Measurements from ENCODE around the gene DISP1.

DISP1 gene

DNA sequence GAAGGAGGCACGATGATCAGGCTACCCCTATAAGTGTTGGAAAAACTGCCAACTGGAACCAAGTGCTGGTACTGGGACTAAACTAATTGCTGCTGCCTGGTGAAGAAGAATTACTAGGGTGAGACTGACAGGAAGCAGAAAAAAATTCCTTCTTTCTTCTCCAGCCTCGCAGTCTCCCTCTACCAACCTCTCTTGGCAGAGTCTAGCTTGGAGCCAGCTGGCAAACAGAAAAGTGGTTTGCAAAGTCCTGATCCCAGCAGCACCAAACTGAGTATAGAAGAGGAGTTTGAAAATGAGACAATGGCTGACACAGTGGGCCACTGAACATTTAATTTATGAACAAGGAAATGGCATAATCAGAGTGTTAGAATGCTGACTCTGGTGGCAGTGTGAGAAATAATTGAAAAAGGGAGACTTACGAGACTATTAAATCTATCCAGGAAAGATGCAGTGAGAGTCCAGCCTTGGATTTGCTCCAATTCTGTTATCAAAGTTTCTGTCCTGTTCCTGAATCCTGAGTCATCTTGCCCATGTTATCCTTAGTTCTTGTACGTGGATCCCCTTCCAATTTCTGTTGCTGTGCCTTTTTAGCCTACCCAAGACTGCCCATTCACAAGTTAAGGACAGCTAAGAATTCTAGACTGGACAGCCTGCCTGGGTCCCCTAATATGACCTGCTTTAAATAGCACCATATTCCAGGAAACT, 23.7 kb upstream of the DISP1 start:
- no peak for DNase-seq (ENCODE audit: low read depth)
- TF ChIP-seq, protein P1, sequence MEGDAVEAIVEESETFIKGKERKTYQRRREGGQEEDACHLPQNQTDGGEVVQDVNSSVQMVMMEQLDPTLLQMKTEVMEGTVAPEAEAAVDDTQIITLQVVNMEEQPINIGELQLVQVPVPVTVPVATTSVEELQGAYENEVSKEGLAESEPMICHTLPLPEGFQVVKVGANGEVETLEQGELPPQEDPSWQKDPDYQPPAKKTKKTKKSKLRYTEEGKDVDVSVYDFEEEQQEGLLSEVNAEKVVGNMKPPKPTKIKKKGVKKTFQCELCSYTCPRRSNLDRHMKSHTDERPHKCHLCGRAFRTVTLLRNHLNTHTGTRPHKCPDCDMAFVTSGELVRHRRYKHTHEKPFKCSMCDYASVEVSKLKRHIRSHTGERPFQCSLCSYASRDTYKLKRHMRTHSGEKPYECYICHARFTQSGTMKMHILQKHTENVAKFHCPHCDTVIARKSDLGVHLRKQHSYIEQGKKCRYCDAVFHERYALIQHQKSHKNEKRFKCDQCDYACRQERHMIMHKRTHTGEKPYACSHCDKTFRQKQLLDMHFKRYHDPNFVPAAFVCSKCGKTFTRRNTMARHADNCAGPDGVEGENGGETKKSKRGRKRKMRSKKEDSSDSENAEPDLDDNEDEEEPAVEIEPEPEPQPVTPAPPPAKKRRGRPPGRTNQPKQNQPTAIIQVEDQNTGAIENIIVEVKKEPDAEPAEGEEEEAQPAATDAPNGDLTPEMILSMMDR (IDR thresholded peaks at IDR 0.05; ENCODE audit: control insufficient read depth, insufficient read depth, low read depth, low read length, missing control alignments), result no peak
- no peak overlapping the region for H3K4me3 ChIP-seq (ENCODE audit: control insufficient read depth, low read depth, low read length)

DNA sequence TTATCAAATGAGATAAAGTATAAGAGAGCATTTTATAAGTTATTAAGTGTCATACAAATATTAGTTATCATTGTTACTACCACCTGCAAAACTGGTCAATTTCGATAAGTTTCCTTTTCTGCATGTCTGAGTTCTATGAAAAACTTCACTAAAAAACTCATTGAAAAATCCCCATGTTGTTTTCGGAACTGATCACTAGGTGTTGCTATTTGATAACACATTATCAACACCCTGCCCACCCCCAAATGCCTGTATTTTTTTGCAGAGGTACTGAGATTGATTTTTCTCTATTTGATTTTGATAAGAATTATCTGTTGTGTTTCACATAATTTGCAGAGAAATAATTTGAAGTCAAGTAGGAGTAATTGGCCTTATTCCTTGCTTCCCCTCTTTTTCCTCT, 22.1 kb upstream of the DISP1 start:
- no peak overlapping the region for H3K4me3 ChIP-seq (ENCODE audit: control insufficient read depth, low read depth, low read length)
- TF ChIP-seq, protein P1 (IDR thresholded peaks at IDR 0.05; ENCODE audit: control insufficient read depth, insufficient read depth, low read depth, low read length, missing control alignments), result peak; percentile 51
- no peak for DNase-seq (ENCODE audit: low read depth)

DNA sequence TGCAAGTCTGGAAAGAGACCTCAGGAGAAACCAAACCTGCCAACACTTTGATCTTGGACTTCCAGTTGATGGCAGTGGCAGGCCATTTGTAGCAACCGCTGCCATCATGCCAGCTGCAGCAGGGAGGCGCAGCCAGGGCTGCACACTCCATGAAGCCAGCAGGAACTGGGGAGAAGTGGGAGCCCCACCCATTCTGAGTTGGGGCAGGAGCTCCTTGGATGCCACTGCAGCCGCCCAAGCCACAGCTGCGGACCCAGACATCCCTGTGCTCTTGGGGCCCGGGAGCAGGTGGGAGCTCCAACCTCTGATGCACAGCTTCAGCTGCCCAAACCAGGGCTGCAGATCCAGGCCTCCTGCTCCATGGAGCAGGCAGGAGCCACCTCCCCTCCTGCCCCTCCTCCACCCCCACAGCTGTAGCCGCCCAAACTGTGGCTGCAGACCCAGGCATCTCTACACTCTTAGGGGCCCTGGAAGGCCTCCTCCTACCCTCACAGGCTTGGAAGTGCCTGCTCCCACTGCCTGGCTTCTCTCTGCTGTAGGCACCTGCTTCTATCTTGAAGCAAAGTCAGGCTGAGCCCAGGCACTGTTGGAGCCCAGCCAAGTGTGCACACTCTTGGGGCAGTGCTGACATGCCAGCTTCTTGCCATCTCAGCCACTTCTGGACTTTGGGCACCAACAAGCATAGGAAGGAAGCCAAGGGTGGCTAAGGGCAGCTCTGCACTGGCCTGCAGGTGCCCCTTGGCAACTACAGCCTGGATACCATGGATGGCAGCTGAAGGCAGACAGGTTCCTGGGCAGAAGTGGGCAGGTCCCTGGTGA, 20.0 kb upstream of the DISP1 start:
- DNase-seq (ENCODE audit: low read depth), result no peak
- TF ChIP-seq, protein P1 (IDR thresholded peaks at IDR 0.05; ENCODE audit: control insufficient read depth, insufficient read depth, low read depth, low read length, missing control alignments), result peak; percentile 48

DNA sequence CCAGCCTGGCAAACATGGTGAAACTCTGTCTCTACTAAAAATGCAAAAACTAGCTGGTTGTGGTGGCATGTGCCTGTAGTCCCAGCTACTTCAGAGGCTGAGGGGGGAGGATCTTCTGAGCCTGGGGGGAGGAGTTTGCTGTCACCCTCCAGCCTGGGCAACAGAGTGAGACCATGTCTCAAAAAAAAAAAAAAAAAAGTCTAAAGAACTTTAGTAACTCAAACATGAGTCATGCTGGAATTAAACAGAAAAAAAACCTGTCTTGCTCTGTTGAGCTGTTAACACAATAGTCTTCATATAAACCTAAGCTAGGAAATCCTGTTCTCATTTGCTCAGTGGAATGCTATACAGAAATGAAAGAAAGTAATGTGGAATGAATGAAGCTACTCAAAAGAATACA, 16.7 kb upstream of the DISP1 start:
- TF ChIP-seq, protein P1 (IDR thresholded peaks at IDR 0.05; ENCODE audit: control insufficient read depth, insufficient read depth, low read depth, low read length, missing control alignments), result no peak
- DNase-seq (ENCODE audit: low read depth), result no peak
- H3K4me3 ChIP-seq (ENCODE audit: control insufficient read depth, low read depth, low read length), result no peak overlapping the region

More for the DNA sequence above, 20.0 kb upstream of the DISP1 start:
- no peak overlapping the region for H3K4me3 ChIP-seq (ENCODE audit: control insufficient read depth, low read depth, low read length)

DNA sequence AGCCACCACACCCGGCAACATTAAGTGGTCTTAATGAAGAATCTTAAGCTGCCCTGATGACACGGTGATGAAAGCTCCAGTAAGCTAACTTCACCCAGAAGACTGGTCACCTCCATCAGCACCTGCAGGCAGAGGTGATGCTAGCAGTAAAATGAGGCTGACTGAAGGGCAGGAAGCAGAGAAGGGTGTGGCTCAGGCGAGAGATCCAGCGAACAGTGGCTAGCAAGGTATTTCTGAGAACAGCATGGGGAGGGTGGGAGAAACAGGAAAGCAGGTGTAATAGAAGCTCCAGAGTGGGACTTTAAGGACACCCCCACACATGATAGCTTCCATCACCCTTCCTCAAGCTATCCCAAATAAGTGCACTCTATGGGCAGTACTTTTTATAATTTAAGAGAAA, 15.9 kb upstream of the DISP1 start:
- no peak for DNase-seq (ENCODE audit: low read depth)
- H3K4me3 ChIP-seq (ENCODE audit: control insufficient read depth, low read depth, low read length), result no peak overlapping the region
- TF ChIP-seq, protein P1 (IDR thresholded peaks at IDR 0.05; ENCODE audit: control insufficient read depth, insufficient read depth, low read depth, low read length, missing control alignments), result no peak

DNA sequence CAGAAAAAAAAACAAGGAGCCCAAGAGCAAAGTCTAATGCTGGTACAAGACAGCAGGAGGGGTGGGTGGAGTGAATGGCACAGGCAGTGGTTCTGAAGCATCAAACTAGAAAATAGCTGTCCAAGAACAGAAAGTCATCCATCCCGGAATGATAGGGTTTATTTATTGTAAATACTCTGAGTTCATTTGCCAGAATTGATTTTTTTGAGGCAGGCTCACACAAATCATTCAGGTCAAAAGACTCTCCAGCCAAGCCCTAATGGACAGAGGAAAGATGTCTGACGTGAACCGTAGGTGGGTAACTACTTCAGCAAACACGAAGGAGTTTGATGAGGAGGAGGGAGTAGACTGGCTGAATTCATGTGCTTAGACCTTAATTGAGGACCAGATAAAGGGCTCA, 13.8 kb upstream of the DISP1 start:
- TF ChIP-seq, protein P1 (IDR thresholded peaks at IDR 0.05; ENCODE audit: control insufficient read depth, insufficient read depth, low read depth, low read length, missing control alignments), result no peak
- DNase-seq (ENCODE audit: low read depth), result no peak
- no peak overlapping the region for H3K4me3 ChIP-seq (ENCODE audit: control insufficient read depth, low read depth, low read length)

Data from AG09309 (cell line).